ENCODE results near the gene KRTAP5-4. TPM values are rescaled to one million over a fixed set of nuclear protein-coding genes. Genes with fewer than 3 reads are reported as not detected.

Gene KRTAP5-4
- total RNA-seq, 1 donor from 2014 or later: not detected

GRCh38 chr11:1640076-1640946, 18.4 kb upstream of the KRTAP5-4 start:
- H3K27me3 ChIP-seq: no peaks in the 10 kb centered on the region
- no peaks in the 10 kb centered on the region for H3K9me3 ChIP-seq
- DNase-seq (ENCODE audit: extremely low spot score in 2 of 2): no peak
- no peaks in the 10 kb centered on the region for H3K36me3 ChIP-seq
- TF ChIP-seq CTCF (IDR thresholded peaks at IDR 0.05) (peak in 2 of 3 experiments; percentile 28 to 42), POLR2AphosphoS5 (IDR thresholded peaks at IDR 0.05; ENCODE audit: insufficient read depth in 1 of 2, low read depth in 1 of 2) (no peak), POLR2A (IDR thresholded peaks at IDR 0.05) (no peak)
- no peak overlapping the region for H3K4me3 ChIP-seq
- intact Hi-C loops (cut with DNase I): no loop called here
- no peaks in the 10 kb centered on the region for H3K4me1 ChIP-seq
- no peak overlapping the region for H3K27ac ChIP-seq

GRCh38 chr11:1639666-1640065, 17.7 kb upstream of the KRTAP5-4 start:
- intact Hi-C loops (cut with DNase I): no loop called here
- H3K27me3 ChIP-seq: no peaks in the 10 kb centered on the region
- no peak overlapping the region for H3K27ac ChIP-seq
- TF ChIP-seq POLR2A (IDR thresholded peaks at IDR 0.05) (no peak), CTCF (IDR thresholded peaks at IDR 0.05) (no peak), POLR2AphosphoS5 (IDR thresholded peaks at IDR 0.05; ENCODE audit: insufficient read depth in 1 of 2, low read depth in 1 of 2) (no peak)
- H3K4me1 ChIP-seq: no peaks in the 10 kb centered on the region
- H3K9me3 ChIP-seq: no peaks in the 10 kb centered on the region
- DNase-seq (ENCODE audit: extremely low spot score in 2 of 2): no peak
- no peaks in the 10 kb centered on the region for H3K36me3 ChIP-seq
- H3K4me3 ChIP-seq: no peak overlapping the region

- no peaks in the 10 kb centered on the region for H3K4me1 ChIP-seq
- H3K27me3 ChIP-seq: no peaks in the 10 kb centered on the region
- H3K36me3 ChIP-seq: no peaks in the 10 kb centered on the region
- no peak for DNase-seq (ENCODE audit: extremely low spot score in 2 of 2)
- H3K9me3 ChIP-seq: no peaks in the 10 kb centered on the region
- intact Hi-C loops (cut with DNase I): no loop called here
- TF ChIP-seq CTCF (IDR thresholded peaks at IDR 0.05) (no peak), POLR2A (IDR thresholded peaks at IDR 0.05) (no peak), POLR2AphosphoS5 (IDR thresholded peaks at IDR 0.05; ENCODE audit: insufficient read depth in 1 of 2, low read depth in 1 of 2) (no peak)
- H3K27ac ChIP-seq: no peak overlapping the region
- H3K4me3 ChIP-seq: no peak overlapping the region
Measured at GRCh38 chr11:1639102-1639620, 17.2 kb upstream of the KRTAP5-4 start.

- intact Hi-C loops (cut with DNase I): no loop called here
Measured at GRCh38 chr11:1638344-1638743, 16.4 kb upstream of the KRTAP5-4 start.

More at GRCh38 chr11:1638344-1638743, 16.4 kb upstream of the KRTAP5-4 start:
- H3K27me3 ChIP-seq: no peaks in the 10 kb centered on the region
- no peaks in the 10 kb centered on the region for H3K4me1 ChIP-seq
- no peaks in the 10 kb centered on the region for H3K9me3 ChIP-seq
- TF ChIP-seq POLR2AphosphoS5 (IDR thresholded peaks at IDR 0.05; ENCODE audit: insufficient read depth in 1 of 2, low read depth in 1 of 2): no peak
- TF ChIP-seq CTCF (IDR thresholded peaks at IDR 0.05): no peak
- TF ChIP-seq POLR2A (IDR thresholded peaks at IDR 0.05): no peak
- H3K27ac ChIP-seq: no peak overlapping the region
- no peak for DNase-seq (ENCODE audit: extremely low spot score in 2 of 2)
- H3K4me3 ChIP-seq: no peak overlapping the region
- H3K36me3 ChIP-seq: no peaks in the 10 kb centered on the region
